Stimulated activated CD4-positive, alpha-beta T cell treated with anti-CD3 and anti-CD28 coated beads, TNF-alpha, amount 100 ng/mL, for 48 hours (primary cell): Measurements from ENCODE around the gene ZDHHC11B.
"Not testable (repeated sequence)": the region's sequence is repeated elsewhere in the genome, so short reads cannot be mapped to it uniquely, and the experiment has no call there.

Experiments used
- DNase-seq, 3 donors: peaks; one replicate each; pipeline ENCODE4 v3.0.0-alpha.2; 2020; ENCODE audit warnings: low read depth in 3 of 3

Gene ZDHHC11B

DNA sequence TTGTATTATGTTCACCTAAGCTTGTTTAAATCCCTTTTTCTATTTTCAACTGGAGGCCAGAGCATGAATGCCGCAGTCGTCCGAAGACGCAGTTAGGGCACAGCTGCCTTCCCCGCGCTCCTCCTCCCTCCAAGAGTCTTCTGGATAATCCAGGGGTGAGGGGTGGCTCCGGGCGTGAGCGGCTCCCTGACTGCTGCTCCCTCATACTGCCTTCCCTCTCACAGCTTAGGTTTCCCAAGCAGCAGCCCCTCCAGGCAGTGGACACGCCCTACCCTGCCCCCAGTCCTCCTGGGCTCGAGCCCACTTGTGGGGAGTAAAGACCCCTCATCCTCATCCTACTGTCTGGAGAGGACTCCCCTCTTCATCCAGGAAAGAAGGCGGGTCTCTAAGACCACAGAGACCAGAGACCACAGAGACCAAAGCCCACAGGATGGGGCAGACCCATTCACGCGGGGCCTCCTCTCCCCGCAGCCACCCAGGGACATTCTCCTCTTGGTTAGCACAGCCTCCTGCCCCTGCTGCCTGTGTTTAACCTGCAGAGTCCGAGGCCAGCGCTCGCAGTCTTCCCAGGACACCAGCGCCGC is 31.9 kb downstream of the ZDHHC11B start:
- DNase-seq, result not testable (repeated sequence)

DNA sequence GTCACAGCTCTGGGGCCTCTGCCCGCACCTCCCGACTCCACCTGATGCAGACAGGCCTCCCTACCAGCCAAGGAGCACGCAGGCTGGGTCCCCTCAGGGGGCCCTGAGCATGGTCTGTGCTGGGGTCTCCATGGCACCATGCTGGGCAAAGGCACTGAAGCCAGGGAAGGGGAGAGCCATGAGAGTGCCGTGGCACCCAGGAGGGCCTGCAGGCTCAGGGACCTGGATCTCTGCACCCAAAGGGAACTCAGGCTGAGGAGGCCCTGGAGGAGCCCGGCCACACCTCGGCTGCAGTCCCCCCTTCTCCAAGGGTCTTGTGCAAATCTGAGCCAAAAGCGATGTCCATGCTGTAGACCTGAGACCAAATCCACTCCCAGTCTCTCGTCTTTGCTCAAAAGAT is 32.5 kb downstream of the ZDHHC11B start:
- not testable (repeated sequence) for DNase-seq

- no peak for DNase-seq
These were observed 33.0 kb downstream of the ZDHHC11B start for GRCh38 chr5:751496-751895.

GRCh38 chr5:750226-750625 is 34.3 kb downstream of the ZDHHC11B start:
- not testable (repeated sequence) for DNase-seq

- no peak for DNase-seq
These were observed 35.3 kb downstream of the ZDHHC11B start for GRCh38 chr5:749101-749670.

DNA sequence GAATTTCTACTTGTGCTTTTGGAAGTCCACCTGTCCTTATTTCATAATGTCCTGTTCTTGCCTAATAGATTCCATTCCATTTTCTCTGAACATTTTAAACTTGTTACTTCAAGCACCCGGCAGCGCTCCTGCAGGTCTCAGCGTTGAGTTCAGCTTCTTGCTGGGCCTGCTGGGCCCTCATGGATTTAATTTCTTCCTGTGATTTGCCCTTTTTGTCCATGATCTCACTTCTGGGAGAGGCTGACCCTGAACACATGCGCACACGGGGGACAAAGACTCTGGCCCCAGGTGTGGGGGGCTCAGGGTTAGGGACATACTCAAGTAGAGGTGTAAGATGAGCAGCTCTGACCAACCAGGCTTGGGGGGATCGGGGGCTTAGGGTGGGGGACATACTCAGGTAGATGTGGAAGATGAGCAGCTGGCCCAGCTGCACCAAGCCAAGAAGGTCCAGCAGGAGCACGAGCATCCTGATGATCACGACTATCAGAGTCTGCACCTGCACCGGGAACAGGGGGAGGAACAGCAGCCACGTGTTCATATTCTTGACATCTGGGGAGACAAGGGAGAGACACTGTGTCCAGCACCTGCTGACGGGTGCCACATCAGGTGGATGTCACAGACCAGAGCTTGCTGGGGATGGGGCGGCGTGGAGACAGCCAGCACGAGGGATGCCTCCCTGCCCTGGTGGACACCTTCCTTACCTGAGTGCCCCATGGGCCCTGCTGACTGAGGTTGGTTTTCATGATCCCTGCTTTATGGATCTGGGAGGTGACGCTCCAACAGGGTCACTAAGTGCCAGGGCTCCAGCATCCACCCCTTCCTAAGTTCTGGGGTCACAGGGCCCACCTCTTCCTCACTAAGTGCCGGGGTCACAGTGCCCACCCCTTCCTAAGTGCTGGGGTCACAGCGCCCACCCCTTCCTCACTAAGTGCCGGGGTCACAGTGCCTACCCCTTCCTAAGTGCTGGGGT is 36.2 kb downstream of the ZDHHC11B start:
- DNase-seq, result not testable (repeated sequence)

- not testable (repeated sequence) for DNase-seq
These were observed 37.2 kb downstream of the ZDHHC11B start for GRCh38 chr5:747303-747844.

DNA sequence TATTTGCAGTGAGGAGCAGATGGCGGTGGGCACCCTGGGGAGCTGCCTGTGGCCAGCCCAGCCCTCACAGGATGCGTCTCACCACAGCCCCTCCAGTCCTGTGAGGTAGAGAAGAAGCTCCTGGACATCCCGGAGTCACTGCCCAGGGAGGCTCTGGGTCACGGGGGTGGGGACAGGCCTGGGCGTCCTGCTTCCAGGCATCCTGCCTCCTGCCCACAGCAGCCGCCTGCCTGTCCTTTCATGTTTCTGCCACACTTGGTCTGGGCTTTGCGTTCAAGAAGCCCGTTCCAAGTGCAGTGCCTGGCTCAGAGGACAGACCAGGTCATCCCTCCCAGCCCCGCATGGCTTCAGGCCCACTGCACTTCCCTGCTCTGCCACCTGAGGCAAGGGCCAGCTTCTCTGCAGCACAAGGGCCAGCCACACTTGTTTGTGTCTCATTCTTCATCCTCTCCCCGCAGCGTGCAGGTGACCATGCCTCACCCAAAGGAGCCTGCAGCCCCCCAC is 38.2 kb downstream of the ZDHHC11B start:
- DNase-seq, result no peak

DNA sequence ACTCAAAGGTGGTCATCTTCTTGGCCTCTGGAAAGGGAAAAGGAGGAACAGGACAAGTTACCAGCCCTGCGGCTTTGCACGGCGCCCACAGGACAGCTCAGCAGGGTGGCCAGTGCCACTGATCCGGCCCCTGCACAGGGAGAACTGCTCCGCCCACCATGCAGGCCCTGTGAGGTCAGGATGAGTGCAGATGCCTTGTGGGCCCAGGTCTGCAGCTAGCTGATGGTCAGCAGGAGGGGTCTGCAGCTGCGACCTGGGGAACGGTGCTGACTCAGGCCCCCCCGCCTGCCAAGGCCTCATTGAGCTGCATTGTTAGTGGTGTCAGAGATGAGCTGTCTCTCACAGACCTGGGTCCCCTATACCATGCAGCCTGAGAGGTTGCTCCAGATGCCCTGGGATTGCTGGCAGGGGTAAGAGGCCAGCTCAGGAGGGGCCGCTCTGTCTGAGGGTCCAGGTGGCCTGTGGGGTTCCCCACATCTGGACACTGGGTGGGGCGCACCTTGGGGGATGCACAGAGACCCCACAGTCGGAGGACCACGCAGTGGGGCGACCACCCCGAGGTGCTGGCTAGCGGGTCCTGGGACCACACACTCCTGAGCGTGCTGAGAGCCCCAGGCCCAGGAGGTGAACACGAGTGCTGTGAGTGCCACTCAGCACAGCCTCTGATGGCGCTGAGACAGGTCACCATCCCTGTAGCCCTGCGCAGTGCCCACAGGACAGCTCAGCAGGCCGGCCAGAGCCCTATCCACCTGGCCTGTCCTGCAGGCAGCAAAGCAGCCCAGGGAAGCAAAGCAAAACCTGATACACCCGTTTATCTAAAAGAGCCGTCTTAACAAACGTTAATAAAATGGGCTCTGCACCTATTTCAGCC is 39.0 kb downstream of the ZDHHC11B start:
- not testable (repeated sequence) for DNase-seq

GRCh38 chr5:743696-744404 is 40.7 kb downstream of the ZDHHC11B start:
- not testable (repeated sequence) for DNase-seq

DNA sequence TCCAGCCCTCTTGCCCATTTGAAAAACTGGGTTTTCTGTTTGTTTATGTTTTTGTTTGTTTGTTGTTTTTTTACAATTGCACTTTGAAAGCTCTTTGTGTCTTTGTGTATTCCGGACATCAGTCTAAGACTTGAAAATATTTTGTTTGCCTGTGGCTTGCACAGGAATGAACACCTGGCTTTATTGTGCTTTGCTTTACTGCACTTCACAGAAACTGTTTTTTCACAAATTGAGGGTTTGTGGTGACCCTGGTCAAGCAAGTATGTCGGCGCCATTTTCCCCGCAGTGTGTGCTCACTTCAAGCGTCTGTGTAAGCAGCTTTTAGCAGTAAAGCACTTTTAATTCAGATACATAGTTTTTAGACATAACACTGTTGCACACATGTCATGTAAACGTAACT is 42.3 kb downstream of the ZDHHC11B start:
- not testable (repeated sequence) for DNase-seq

DNA sequence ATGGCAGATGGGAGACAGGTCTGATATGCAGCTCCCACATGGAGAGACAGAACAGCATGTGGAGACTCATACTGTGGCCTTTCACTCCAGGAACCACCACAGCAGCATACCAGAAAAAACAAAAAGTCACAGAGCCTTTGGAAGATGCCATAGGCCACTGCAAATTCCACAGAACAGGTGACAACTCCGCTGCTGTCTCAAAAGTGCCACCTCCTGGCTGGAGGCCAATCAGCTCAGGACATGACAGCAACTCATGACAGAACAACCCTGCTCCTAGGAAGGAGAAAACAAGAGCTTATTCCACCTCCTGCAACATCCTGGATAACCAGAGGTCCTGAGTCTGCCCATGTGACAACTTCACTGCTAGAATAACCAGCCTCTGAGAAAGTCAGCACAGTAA is 50.4 kb downstream of the ZDHHC11B start:
- not testable (repeated sequence) for DNase-seq

DNA sequence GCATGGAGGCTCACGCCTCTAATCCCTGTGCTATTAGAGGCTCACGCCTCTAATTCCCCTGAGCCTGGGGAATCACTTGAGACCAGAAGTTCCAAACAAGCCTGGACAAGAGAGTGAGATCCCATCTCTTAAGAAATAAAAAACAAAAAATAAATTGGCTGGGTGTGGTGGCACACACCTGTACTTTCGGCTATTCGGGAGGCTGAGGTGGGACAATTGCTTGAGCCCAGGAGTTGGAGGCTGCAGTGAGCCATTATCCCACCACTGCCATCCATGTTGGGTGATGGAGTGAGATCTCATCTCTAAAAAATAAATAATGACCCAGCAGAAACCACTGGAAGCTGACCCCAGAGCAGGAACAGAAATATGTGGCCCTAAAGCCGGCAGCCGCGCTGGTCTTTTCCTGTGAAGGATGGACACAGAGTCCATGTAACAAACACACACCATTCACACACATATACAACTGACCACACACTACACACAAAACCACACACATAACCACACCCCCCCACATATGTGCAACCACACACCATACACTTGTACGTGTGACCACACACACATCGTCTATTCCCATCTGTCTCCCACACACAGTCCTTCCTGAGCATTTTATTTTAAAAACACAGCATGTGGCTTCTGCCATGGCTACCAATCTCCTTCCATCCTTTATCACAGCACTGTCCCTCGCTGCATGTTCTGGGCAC is 51.6 kb downstream of the ZDHHC11B start:
- not testable (repeated sequence) for DNase-seq

DNA sequence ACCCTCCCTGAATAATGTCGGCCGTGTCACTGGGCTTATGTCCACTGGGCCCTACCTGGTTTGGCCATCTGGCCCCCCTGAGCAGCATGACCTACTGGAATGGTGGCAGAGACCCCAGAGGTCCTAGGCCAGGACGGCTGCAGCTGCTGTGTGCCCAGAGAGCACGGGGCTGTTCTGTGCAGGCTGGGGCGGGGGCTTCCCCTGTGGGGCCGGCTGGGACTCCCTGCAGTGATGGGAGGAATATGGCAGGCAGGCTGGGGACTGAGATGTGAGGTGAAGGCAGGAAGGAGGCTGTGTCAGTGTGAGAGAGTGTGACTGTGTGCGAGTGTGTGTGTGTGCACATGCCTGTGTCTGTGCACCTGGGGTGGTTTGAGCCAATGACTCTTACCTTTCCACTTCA is 55.3 kb downstream of the ZDHHC11B start:
- DNase-seq, result not testable (repeated sequence)

- DNase-seq, result not testable (repeated sequence)
These were observed 57.4 kb downstream of the ZDHHC11B start for GRCh38 chr5:727087-727486.

GRCh38 chr5:723865-724264 is 60.7 kb downstream of the ZDHHC11B start:
- not testable (repeated sequence) for DNase-seq

- not testable (repeated sequence) for DNase-seq
These were observed 61.2 kb downstream of the ZDHHC11B start for GRCh38 chr5:723309-723708.

- not testable (repeated sequence) for DNase-seq
These were observed 65.2 kb downstream of the ZDHHC11B start for GRCh38 chr5:719379-719778.

GRCh38 chr5:717143-717542 is 67.4 kb downstream of the ZDHHC11B start:
- DNase-seq, result no peak

GRCh38 chr5:716740-717139 is 67.8 kb downstream of the ZDHHC11B start:
- DNase-seq, result not testable (repeated sequence)
